Measurements from ENCODE around the gene DAZL.

GRCh38 chr3:16570113-16570512 lies 35.1 kb downstream of the DAZL start:
- TF ChIP-seq CTCF (IDR thresholded peaks at IDR 0.05) (no peak), POLR2A (IDR thresholded peaks at IDR 0.05) (no peak)

All from lower leg skin (tissue), 3 donors.